HepG2 (cell line): ENCODE data around the gene LIN28A. TPM values are rescaled to one million over a fixed set of nuclear protein-coding genes. Genes with fewer than 3 reads are reported as not detected.
A peak's percentile ranks its signal among the peaks of the same experiment; 100 is the strongest.

Experiments used
- ATAD3A ChIP-seq: sonication (generic); formaldehyde crosslinking; IDR thresholded peaks from 2 replicates; pipeline ENCODE4 v1.4.0; 2020; ENCODE audit warnings: missing genetic modification reagents
- ATF7 ChIP-seq, 2 experiments: fragments of 450-650 bp in 1 of 2; sonication (generic) in 1 of 2; formaldehyde crosslinking in 1 of 2; IDR thresholded peaks; 2 replicates each; pipeline versions ENCODE4 v1.4.0 to v1.6.1; 2016 to 2020; ENCODE audit warnings: antibody characterized with exemption in 1 of 2, mild to moderate bottlenecking in 1 of 2, missing genetic modification reagents in 1 of 2
- CREM ChIP-seq, 2 experiments: sonication (generic) in 1 of 2; formaldehyde crosslinking in 1 of 2; IDR thresholded peaks; 2 replicates each; pipeline versions ENCODE4 v1.4.0 to v1.6.1; 2016 to 2020; ENCODE audit warnings: antibody characterized with exemption in 1 of 2, mild to moderate bottlenecking in 1 of 2, missing genetic modification reagents in 1 of 2
- ELF1 ChIP-seq: sonication (generic); formaldehyde crosslinking; IDR thresholded peaks from 2 replicates; pipeline ENCODE4 v1.4.0; 2020; ENCODE audit warnings: missing genetic modification reagents
- GATAD2A ChIP-seq: IDR thresholded peaks from 2 replicates; pipeline ENCODE4 v1.6.1; 2016
- GTF2F1 ChIP-seq: fragments of 150-350 bp; IDR thresholded peaks from 2 replicates; pipeline ENCODE4 v1.6.1; 2014; ENCODE audit warnings: low read length
- HOXA5 ChIP-seq: sonication (generic); formaldehyde crosslinking; IDR thresholded peaks from 2 replicates; pipeline ENCODE4 v1.4.0; 2020; ENCODE audit warnings: missing genetic modification reagents
- MAFG ChIP-seq: sonication (generic); formaldehyde crosslinking; IDR thresholded peaks from 2 replicates; pipeline ENCODE4 v1.5.1; 2020; ENCODE audit warnings: mild to moderate bottlenecking, missing genetic modification reagents
- MIER2 ChIP-seq: IDR thresholded peaks from 2 replicates; pipeline ENCODE4 v1.6.1; 2016; ENCODE audit warnings: missing biosample characterization, missing genetic modification reagents
- NR1H2 ChIP-seq: sonication (generic); formaldehyde crosslinking; IDR thresholded peaks from 2 replicates; pipeline ENCODE4 v1.8.1; 2022; ENCODE audit warnings: low read depth, missing genetic modification reagents, borderline replicate concordance
- PLRG1 ChIP-seq: fragments of 450-650 bp; conservative IDR thresholded peaks from 2 replicates; pipeline ENCODE4 v1.6.1; 2016
- SP1 ChIP-seq, 2 experiments: fragments of 450-650 bp in 1 of 2; sonication (generic) in 1 of 2; formaldehyde crosslinking in 1 of 2; IDR thresholded peaks; 2 replicates each; pipeline versions ENCODE4 v1.4.0 to v1.6.1; 2016 to 2020; ENCODE audit warnings: missing genetic modification reagents in 1 of 2
- TERF1 ChIP-seq: sonication (generic); formaldehyde crosslinking; IDR thresholded peaks from 2 replicates; pipeline ENCODE4 v1.8.0; 2022; ENCODE audit warnings: mild to moderate bottlenecking, missing genetic modification reagents, moderate library complexity
- ZNF280B ChIP-seq: sonication (generic); formaldehyde crosslinking; IDR thresholded peaks from 2 replicates; pipeline ENCODE4 v1.5.0; 2020; ENCODE audit warnings: missing genetic modification reagents, mild to moderate bottlenecking, borderline replicate concordance
- ZNF317 ChIP-seq: sonication (generic); formaldehyde crosslinking; IDR thresholded peaks from 2 replicates; pipeline ENCODE4 v1.5.0; 2020; ENCODE audit warnings: mild to moderate bottlenecking, missing genetic modification reagents
- ZNF326 ChIP-seq: sonication (generic); formaldehyde crosslinking; IDR thresholded peaks from 2 replicates; pipeline ENCODE4 v1.4.0; 2020; ENCODE audit warnings: missing genetic modification reagents, borderline replicate concordance
- ZNF34 ChIP-seq: sonication (generic); formaldehyde crosslinking; IDR thresholded peaks from 2 replicates; pipeline ENCODE4 v1.4.0; 2020; ENCODE audit warnings: mild to moderate bottlenecking, missing genetic modification reagents, borderline replicate concordance
- ZNF383 ChIP-seq: sonication (generic); formaldehyde crosslinking; IDR thresholded peaks from 2 replicates; pipeline ENCODE4 v1.4.0; 2020; ENCODE audit warnings: missing genetic modification reagents, mild to moderate bottlenecking, borderline replicate concordance
- ZNF552 ChIP-seq: sonication (generic); formaldehyde crosslinking; IDR thresholded peaks from 2 replicates; pipeline ENCODE4 v1.9.0; 2022; ENCODE audit warnings: missing genetic modification reagents, mild to moderate bottlenecking, borderline replicate concordance
- ZNF556 ChIP-seq: sonication (generic); formaldehyde crosslinking; IDR thresholded peaks from 2 replicates; pipeline ENCODE4 v1.4.0; 2020; ENCODE audit warnings: mild to moderate bottlenecking, missing genetic modification reagents, borderline replicate concordance
- ZNF574 ChIP-seq: sonication (generic); formaldehyde crosslinking; IDR thresholded peaks from 2 replicates; pipeline ENCODE4 v1.4.0; 2020; ENCODE audit warnings: missing genetic modification reagents
- ZNF614 ChIP-seq: IDR thresholded peaks from 2 replicates; pipeline ENCODE4 v1.6.1; 2018; ENCODE audit warnings: missing biosample characterization, missing genetic modification reagents, inconsistent platforms, borderline replicate concordance
- ZNF737 ChIP-seq: sonication (generic); formaldehyde crosslinking; IDR thresholded peaks from 2 replicates; pipeline ENCODE4 v1.5.0; 2020; ENCODE audit warnings: missing genetic modification reagents, mild to moderate bottlenecking, borderline replicate concordance
- ZNF878 ChIP-seq: sonication (generic); formaldehyde crosslinking; IDR thresholded peaks from 2 replicates; pipeline ENCODE4 v1.8.1; 2023; ENCODE audit warnings: mild to moderate bottlenecking, missing genetic modification reagents, moderate library complexity
- polyA plus RNA-seq, 8 experiments: library from polyadenylated mRNA; depleted of rRNA in 3 of 8; stranded (reverse) in 7 of 8; unstranded in 1 of 8; fragments of >200 nt; fragmentation: Illumina TruSeq in 4 of 8; extraction: Trizol in 4 of 8; gene quantifications; 2 replicates each; pipeline versions ENCODE4 v1.2.1 to v1.2.3, GENCODE V29; 2011 to 2016; ENCODE audit warnings: low read depth in 4 of 8, missing spikeins in 1 of 8, mixed read lengths in 1 of 8; ENCODE audit not compliant: insufficient read depth in 1 of 8
- total RNA-seq, 5 experiments: library from RNA; depleted of rRNA; stranded (reverse); fragments of >200 nt; fragmentation: Illumina TruSeq; extraction: Trizol; gene quantifications; 2 replicates each; pipeline ENCODE4 v1.2.3, GENCODE V29; 2016; ENCODE audit warnings: low read depth in 1 of 5

LIN28A gene
- total and polyA plus RNA-seq, 2 of the 13 experiments (the other 11 are each of a cell fraction or from before 2014, with no cell fraction given), result not detected

GRCh38 chr1:26431979-26432695 lies 21.5 kb downstream of the LIN28A start, which contains the start of gene DHDDS (continued):
- TF ChIP-seq SP1 (IDR thresholded peaks at IDR 0.05), result peak; percentile 86; the same call in 1 of the 2 replicates
- peak; percentile 100 for TF ChIP-seq SP1 (CRISPR knock-in tag; IDR thresholded peaks at IDR 0.05)
- peak; percentile 88; the same call in 1 of the 2 replicates for TF ChIP-seq ZNF317
- no peak for TF ChIP-seq ZNF614 (CRISPR knock-in tag)
- no peak; the same call in 1 of the 2 replicates for TF ChIP-seq HOXA5
- TF ChIP-seq ZNF280B (CRISPR knock-in tag), result peak; percentile 95
- TF ChIP-seq ZNF574, result peak; percentile 91
- TF ChIP-seq ZNF552 (CRISPR knock-in tag), result peak; percentile 71; the same call in 1 of the 2 replicates
- 0 out of 2 replicates have a peak, but pooled peaks have one; percentile 35 for TF ChIP-seq TERF1 (CRISPR knock-in tag)
- TF ChIP-seq ZNF34, result no peak
- TF ChIP-seq ZNF383 (CRISPR knock-in tag), result no peak
- no peak for TF ChIP-seq ATAD3A (CRISPR knock-in tag)
- peak; percentile 83 for TF ChIP-seq GATAD2A (CRISPR knock-in tag)
- peak; percentile 90; the same call in 1 of the 2 replicates for TF ChIP-seq ZNF737
- no peak for TF ChIP-seq MAFG (CRISPR knock-in tag)
- TF ChIP-seq NR1H2 (CRISPR knock-in tag), result peak; percentile 72; the same call in 1 of the 2 replicates
- no peak for TF ChIP-seq ZNF326 (CRISPR knock-in tag)
- peak; percentile 64 for TF ChIP-seq MIER2 (CRISPR knock-in tag)
- TF ChIP-seq GTF2F1, result no peak
- peak; percentile 99 for TF ChIP-seq CREM (IDR thresholded peaks at IDR 0.05)
- peak; percentile 95 for TF ChIP-seq CREM (CRISPR knock-in tag; IDR thresholded peaks at IDR 0.05)
- peak; percentile 72; the same call in 1 of the 2 replicates for TF ChIP-seq ZNF556 (CRISPR knock-in tag)
- TF ChIP-seq ZNF878 (CRISPR knock-in tag), result peak; percentile 92
- TF ChIP-seq ELF1 (CRISPR knock-in tag), result peak; percentile 99
- peak; percentile 70 for TF ChIP-seq ATF7 (IDR thresholded peaks at IDR 0.05)
- TF ChIP-seq ATF7 (CRISPR knock-in tag; IDR thresholded peaks at IDR 0.05), result peak; percentile 88
- TF ChIP-seq PLRG1, result no peak
